RWPE2 (cell line): ENCODE data around the gene ETV6.

Source experiments
- ATAC-seq: fragments of 200-7000 bp; cut with Tn5 transposase; 3 replicates; pipeline ENCODE4 v1.9.1; 2021; ENCODE audit warnings: low read depth
- DNase-seq: peaks from one replicate; pipeline ENCODE4 v3.0.0-alpha.2; 2020; ENCODE audit warnings: low spot score
- H3K27ac ChIP-seq: fragments of 450-650 bp; 2 replicates; pipeline ENCODE4 v1.5.1; 2017; ENCODE audit warnings: mild to moderate bottlenecking; ENCODE audit not compliant: poor library complexity, severe bottlenecking
- H3K27me3 ChIP-seq: fragments of 250-450 bp; sonication (Bioruptor Pico); 2 replicates; pipeline ENCODE4 v1.5.1; 2021; ENCODE audit warnings: mild to moderate bottlenecking, moderate library complexity; ENCODE audit not compliant: insufficient read depth, poor library complexity, severe bottlenecking
- H3K36me3 ChIP-seq: fragments of 250-450 bp; sonication (Bioruptor Pico); 2 replicates; pipeline ENCODE4 v1.5.1; 2020; ENCODE audit warnings: low read depth, mild to moderate bottlenecking, moderate library complexity
- H3K4me1 ChIP-seq: fragments of 250-450 bp; sonication (Bioruptor Pico); 2 replicates; pipeline ENCODE4 v1.5.1; 2021; ENCODE audit warnings: mild to moderate bottlenecking, moderate library complexity; ENCODE audit not compliant: insufficient read depth, poor library complexity, severe bottlenecking
- H3K4me3 ChIP-seq: fragments of 250-450 bp; sonication (Bioruptor Pico); 2 replicates; pipeline ENCODE4 v1.5.1; 2021; ENCODE audit warnings: mild to moderate bottlenecking, moderate library complexity; ENCODE audit not compliant: severe bottlenecking
- H3K9me3 ChIP-seq: fragments of 250-450 bp; sonication (Bioruptor Pico); 2 replicates; pipeline ENCODE4 v1.5.1; 2021; ENCODE audit warnings: mild to moderate bottlenecking, moderate library complexity; ENCODE audit not compliant: severe bottlenecking
- CTCF ChIP-seq: fragments of 450-650 bp; IDR thresholded peaks from one replicate; pipeline ENCODE4 v1.5.1; 2017; ENCODE audit warnings: mild to moderate bottlenecking, moderate library complexity; ENCODE audit not compliant: poor library complexity, severe bottlenecking

Gene ETV6

DNA sequence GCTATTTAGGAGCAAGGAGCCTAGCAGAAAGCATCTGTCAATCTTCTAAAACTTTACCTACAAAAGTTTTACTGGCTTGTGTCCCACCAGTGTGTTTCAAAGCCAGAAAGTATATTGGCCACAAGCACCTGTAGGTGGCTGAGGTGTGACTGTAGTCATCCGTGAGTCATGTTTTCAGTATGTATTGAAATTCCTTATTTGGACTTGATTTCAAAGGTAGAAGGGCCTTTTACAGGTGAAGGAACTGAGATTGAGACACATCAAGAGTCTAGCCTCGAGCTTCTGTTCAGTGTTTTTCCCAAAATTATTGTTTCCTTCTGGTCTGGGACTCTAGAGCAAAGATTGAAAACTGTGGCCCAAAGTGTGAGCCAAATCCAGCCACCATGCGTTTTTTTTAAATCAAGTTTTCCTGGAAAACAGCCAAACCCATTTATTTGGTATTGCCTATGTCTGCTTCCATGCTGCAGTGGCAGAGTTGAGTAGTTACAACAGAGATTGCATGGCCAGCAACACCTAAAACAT lies 226.0 kb downstream of the ETV6 start:
- peak; percentile 86 for ATAC-seq
- peaks cover 30% of the 10 kb centered on the region for H3K4me1 ChIP-seq
- no peaks in the 10 kb centered on the region for H3K27me3 ChIP-seq
- H3K9me3 ChIP-seq = no peaks in the 10 kb centered on the region
- TF ChIP-seq CTCF = no peak
- no peaks in the 10 kb centered on the region for H3K36me3 ChIP-seq
- no peak for DNase-seq
- peak overlapping the region; percentile 57 for H3K27ac ChIP-seq
- no peak overlapping the region for H3K4me3 ChIP-seq

- H3K4me1 ChIP-seq = peaks cover 30% of the 10 kb centered on the region
- no peak for ATAC-seq
- no peak overlapping the region for H3K4me3 ChIP-seq
- TF ChIP-seq CTCF = no peak
- no peak for DNase-seq
- no peaks in the 10 kb centered on the region for H3K27me3 ChIP-seq
- no peaks in the 10 kb centered on the region for H3K36me3 ChIP-seq
- peak overlapping the region; percentile 57 for H3K27ac ChIP-seq
- H3K9me3 ChIP-seq = no peaks in the 10 kb centered on the region
Observed at GRCh38 chr12:11876307-11876706, 226.8 kb downstream of the ETV6 start.

- H3K4me1 ChIP-seq = peaks cover 30% of the 10 kb centered on the region
- H3K9me3 ChIP-seq = no peaks in the 10 kb centered on the region
- DNase-seq (no peak), ATAC-seq (no peak)
- H3K27ac ChIP-seq = peak overlapping the region; percentile 58
- no peaks in the 10 kb centered on the region for H3K36me3 ChIP-seq
- no peak for TF ChIP-seq CTCF
- no peak overlapping the region for H3K4me3 ChIP-seq
- no peaks in the 10 kb centered on the region for H3K27me3 ChIP-seq
Observed at GRCh38 chr12:11877102-11877826, 227.8 kb downstream of the ETV6 start.

- TF ChIP-seq CTCF = no peak
- Histone ChIP-seq H3K36me3 (no peaks in the 10 kb centered on the region), H3K27me3 (no peaks in the 10 kb centered on the region), H3K9me3 (no peaks in the 10 kb centered on the region), H3K4me1 (peaks cover 30% of the 10 kb centered on the region), H3K27ac (peak overlapping the region; percentile 58), H3K4me3 (no peak overlapping the region)
- DNase-seq (no peak), ATAC-seq (peak; percentile 90)
Observed at GRCh38 chr12:11877869-11878780, 228.7 kb downstream of the ETV6 start.
